AG20443 (cell line): Measurements from ENCODE around the gene UNC79.

Experiments
- DNase-seq: peaks from one replicate; pipeline ENCODE4 v3.0.0; 2012; ENCODE audit warnings: low spot score, mixed read lengths

UNC79 gene

DNA sequence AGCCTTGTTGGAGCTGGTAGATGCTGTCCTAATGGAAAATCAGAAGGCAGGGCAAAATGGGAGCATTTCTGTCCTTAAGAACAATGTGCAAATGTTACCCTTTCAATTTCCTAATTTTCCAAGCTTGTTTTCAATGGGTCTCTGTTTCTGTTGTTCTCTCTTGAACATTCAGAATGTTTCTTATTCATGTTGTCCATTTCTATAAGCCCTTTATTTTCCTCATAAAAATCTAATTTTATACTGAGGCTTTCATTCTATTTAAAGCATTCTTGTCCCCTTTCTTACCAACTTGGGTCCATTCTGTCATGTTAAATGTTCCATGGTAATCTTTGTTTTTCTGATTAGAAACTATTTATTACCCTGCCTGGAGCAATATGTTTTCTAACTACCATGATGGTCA, 232.6 kb downstream of the UNC79 start:
- DNase-seq: no peak

DNA sequence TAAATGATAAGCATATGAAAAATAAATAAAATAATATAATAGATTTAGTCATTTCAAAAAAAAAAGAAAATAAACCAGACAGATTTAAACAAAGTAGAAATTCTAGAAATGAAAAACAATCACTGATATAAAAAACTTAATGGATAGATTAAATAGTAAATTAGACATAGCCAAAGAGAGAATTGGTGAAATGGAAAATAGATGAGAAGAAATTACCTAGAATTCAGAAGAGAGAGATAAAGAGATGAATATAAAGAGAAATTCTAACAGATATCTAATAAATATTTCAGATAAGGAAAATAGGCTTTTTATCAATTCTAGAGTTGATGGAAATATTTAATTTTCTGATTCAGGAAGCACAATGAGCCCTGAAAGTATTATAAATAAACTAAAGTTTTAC, 234.4 kb downstream of the UNC79 start:
- no peak for DNase-seq

DNA sequence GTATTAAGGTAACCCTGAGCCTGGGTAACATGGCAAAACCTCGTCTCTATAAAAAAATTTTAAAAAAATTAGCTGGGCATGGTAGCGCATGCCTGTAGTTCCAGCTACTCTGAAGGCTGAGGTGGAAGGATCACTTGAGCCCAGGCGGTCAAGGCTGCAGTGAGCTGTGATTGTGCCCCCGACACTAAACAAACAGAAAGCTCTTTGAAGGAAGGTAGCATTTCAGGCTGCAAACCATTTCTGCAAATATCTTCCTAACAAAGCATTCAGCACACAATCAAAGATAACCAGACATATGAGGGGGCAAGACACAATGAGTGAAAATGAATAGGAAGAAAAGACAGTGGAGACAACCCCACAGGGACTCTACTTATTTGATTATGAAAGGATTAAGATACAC, 238.9 kb downstream of the UNC79 start:
- no peak for DNase-seq

- no peak for DNase-seq
Observed at GRCh38 chr14:93674343-93674742, 243.6 kb downstream of the UNC79 start.

DNA sequence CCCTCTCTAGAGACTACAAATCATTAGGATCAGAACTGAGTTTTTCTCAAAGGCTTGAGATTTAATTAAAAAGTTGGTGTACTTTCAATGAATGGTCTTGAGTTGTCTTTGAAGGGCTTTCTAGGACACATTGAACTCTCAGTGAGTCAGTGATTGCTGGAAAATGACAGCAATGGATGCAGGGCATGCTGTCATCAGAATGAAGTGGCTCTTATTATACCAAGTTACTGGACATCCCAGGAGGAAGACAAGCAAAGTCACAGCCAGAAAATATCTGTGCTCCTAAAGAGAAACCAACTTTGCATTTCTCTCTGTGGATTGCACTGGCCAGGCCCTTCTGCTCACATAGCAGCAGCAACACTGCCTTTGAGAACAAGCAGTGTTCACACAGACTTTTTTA, 244.9 kb downstream of the UNC79 start:
- DNase-seq: no peak

DNA sequence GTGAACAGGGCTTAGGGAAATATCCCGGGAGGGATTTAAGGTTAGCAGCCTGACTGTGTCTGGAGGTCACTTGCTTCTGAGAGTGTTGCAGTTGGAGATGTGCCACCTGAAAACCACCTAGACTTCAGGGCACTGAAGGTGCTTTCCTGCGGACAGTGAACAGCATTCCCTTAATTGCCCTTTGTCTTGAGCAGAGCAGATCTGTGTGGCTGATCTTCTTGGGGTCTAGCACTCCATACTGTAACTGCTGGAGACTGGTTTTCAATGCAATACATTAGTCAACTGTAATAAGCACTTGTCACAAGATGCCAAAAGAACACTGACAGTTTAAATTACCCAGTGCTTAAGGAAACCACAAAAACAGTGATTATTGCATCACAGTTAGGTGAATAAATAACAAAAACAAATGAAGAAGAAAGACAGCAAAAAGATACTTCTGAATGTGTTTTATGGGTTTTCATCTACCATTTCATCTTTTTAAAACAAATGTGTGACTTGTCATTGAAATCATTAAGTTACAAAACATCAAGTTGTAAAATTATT, 245.7 kb downstream of the UNC79 start:
- no peak for DNase-seq

DNA sequence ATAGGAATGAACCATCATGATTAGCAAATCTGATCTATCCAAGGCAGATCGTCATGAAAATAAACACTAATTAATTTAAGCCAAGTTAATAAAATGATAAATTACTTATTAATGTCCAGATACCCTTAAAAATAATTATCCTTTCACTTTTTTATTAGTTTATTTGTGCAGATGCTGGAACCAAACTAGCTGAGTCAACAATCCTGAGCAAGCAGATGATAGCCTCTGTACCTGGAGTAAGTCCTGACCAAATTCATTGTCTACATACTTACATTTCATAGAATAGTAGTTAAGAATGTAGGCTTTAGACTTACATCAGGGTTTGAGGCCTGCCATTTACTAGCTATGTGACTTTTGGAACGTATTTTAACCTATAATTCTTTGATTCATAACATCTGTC, 251.7 kb downstream of the UNC79 start:
- no peak for DNase-seq

GRCh38 chr14:93683226-93683625, 252.5 kb downstream of the UNC79 start:
- no peak for DNase-seq

- no peak for DNase-seq
Observed at GRCh38 chr14:93685121-93685895, 254.6 kb downstream of the UNC79 start.

- DNase-seq: no peak
Observed at GRCh38 chr14:93686268-93686667, 255.5 kb downstream of the UNC79 start.

DNA sequence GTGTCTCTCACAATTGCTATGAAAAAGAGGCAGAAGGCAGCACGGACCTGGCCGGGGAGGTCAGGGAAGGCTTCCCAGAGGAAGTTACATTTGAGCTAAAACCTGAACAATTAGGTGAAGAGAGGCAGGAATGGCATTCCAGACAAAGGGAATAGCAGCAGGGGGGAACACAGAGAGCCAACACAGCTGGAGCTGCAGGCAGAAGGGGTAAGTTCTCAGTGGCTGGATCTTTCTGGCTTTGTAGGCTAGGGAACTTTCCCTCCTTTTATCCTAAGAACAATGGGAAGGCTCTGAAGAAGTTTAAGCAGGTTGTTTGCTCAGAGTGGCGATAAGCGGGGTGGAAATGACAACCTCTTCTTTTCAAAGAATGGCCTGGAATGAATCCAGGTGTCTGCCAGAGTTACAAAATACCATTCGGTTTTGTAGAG, 257.5 kb downstream of the UNC79 start:
- DNase-seq: no peak

GRCh38 chr14:93688820-93689219, 258.1 kb downstream of the UNC79 start:
- DNase-seq: no peak

GRCh38 chr14:93690146-93690545, 259.4 kb downstream of the UNC79 start:
- DNase-seq: no peak

- DNase-seq: no peak
Observed at GRCh38 chr14:93691042-93691780, 260.5 kb downstream of the UNC79 start.

DNA sequence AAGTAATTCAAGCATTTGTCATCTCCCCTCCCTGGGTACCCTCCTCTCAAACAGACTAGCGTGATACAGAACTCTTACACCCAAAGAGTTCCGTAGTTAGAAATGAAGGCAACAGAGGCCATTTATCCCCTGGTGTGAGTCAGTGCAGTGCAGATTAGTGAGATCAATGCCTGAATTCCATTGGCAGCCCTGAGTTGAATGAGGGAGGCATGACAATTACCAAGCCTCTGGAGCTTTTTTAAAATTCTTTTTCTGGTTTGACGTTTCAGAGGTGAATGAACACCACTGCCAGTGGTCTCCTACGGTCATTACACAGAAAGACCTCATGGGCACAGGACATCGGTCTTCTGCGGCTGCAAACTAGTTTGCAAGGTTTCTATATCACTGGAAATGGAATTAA, 263.2 kb downstream of the UNC79 start:
- no peak for DNase-seq

- DNase-seq: no peak
Observed at GRCh38 chr14:93700928-93701327, 270.2 kb downstream of the UNC79 start.

DNA sequence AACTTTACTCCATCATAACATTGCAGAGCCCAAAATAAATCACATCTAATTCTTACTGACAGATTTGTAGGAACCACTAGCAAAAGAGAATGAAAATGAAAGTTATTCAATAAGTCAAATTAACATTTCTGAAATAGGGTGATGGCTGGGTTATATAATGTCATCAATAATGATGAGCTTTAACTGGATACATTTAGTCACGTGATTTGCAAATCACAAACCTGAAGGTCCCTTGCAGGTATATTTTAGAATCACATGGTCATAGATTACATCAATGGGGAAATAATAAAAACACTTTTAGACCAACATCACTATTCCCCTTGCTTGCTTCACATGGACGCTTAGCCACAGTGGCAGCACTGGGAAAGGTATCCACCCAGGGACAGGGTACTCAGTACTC, 270.8 kb downstream of the UNC79 start:
- DNase-seq: no peak

DNA sequence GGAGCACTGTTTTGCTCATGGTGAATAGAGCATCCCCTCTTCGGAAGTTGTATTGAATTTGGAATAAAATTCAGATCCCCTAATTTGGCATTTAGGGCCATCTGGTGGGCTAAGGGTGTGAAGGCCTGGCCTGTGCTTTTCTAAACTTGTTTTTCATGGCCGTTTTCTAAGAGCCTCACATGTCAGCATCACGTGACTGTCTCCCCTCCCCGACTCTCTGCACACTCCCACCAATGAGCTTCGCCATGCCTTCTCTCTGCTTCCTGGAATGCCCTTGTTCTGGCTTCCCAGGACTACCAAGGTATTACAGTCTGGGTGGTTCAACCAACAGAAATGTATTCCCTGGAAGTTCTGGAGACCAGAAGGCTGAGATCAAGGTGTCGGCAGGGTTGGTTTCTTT, 272.2 kb downstream of the UNC79 start:
- no peak for DNase-seq

- no peak for DNase-seq
Observed at GRCh38 chr14:93703941-93704340, 273.2 kb downstream of the UNC79 start.

GRCh38 chr14:93705513-93706156, 274.9 kb downstream of the UNC79 start:
- DNase-seq: no peak

DNA sequence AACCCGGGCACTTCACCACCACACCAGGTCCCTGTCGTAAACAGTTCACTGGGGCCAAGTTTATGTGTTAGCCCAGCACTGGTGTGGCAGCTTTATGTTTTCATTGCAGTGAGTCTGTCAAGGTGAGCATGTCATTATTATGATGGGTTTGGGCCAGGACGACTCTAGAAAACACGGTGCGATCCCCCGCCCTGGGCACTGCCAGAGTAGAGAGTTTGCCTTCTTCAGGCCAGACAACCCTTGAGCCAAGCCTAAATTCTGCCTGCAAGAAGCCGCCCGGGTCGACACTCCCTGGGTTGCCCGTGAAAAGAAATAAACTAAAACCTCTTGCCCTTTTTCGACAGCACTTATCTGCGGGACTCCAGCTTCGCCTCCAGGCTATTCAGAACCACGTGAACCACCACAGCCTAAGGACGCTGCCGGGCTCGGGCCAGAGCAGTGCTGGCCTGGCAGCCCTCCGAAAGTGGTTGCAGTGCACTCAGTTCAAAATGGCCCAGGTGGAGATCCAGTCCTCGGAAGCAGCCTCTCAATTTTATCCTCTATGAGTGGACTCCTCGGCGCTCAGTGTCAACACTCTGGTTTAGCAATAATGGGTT, 275.7 kb downstream of the UNC79 start:
- no peak for DNase-seq

DNA sequence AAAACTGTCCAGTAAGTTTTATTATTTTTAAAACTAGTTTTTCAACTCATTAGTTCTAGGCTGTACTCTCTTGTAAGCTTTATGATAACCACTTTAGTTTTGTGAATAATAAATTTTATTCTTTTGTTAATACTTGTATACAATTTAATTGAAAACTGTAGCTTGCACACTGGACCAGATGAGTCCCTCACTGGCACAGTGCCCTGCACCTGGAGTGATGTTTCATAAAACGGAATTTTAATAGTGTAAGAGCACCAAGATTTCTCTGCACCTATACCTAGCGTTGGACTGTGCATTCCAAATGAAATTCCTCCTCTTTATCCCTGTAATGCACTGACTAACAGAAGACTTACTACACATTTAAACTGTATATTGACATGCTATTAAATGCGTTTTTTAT, 276.7 kb downstream of the UNC79 start:
- DNase-seq: no peak
